Amygdala (tissue), 56 donors: ENCODE measurements around the gene RFX5.
"Not testable (repeated sequence)": the region's sequence is repeated elsewhere in the genome, so short reads cannot be mapped to it uniquely, and the experiment has no call there.

Experiments
- DNase-seq, 56 donors: peaks; one replicate each; lab custom pipeline; 2025; lab: John Stamatoyannopoulos, UW

RFX5 gene

DNA sequence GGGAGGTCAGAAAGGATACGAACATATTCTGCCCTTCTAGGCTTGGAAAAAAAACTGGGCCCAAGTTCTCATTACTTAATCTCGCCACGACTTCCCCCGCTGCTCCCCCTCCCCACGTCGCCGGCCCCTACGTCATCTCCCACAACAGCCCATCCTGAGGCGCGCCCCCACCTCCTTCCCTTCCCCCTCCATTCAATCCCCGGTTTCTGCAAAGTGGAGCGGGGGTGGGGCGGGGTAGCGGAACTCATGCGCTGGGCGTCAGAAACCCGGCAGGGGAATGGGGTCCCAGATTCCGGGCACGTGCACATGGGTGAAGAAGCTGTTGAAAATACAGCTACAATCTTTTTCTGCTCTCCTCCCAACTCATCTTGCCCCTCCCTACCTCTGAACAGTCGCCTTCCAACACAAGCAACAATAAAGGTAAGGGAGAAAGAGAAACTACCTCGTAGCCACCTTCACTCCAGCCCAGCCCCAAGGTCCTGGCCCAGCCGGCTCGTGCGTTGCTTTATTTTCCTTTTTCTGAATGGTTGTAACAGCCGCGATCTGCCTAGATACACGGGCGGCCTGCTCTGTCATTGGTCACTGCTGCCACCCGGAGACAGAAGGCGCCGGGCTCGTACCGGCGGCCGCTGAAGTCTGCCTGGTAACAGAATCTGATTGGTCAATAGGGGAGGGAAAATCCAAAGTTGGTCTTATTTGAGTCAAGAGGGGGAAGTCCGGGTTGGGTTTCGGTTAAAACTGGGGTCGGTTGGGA is at the start of gene RFX5:
Gene RFX5 (minus strand): TSS at position 484 of the 754 bp plus-strand sequence. CDS start 932 bp downstream, outside the sequence.
- DNase-seq, result peak in 54 of 56 donors; percentile 57 to 97 (median 90)

DNA sequence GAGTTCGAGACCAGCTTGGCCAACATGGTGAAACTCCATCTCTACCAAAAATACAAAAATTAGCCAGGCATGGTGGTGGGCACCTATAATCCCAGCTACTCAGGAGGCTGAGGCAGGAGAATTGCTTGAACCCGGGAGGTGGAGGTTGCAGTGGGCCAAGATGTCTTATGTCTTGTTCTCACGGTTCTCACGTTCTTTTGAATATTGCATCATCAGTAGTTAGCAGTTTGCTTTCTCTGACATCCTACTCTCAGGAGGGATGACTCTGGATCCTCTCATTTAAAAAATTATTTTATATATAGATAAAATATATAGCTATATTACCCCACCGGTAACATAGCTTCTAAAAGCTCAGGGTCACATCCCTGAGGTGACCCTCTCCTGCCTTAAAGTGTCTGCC is 49.2 kb upstream of the RFX5 start:
- not testable (repeated sequence) for DNase-seq

GRCh38 chr1:151393583-151393982 is 46.5 kb upstream of the RFX5 start:
- no peak for DNase-seq

GRCh38 chr1:151391079-151391563 is 44.1 kb upstream of the RFX5 start:
- no peak for DNase-seq

DNA sequence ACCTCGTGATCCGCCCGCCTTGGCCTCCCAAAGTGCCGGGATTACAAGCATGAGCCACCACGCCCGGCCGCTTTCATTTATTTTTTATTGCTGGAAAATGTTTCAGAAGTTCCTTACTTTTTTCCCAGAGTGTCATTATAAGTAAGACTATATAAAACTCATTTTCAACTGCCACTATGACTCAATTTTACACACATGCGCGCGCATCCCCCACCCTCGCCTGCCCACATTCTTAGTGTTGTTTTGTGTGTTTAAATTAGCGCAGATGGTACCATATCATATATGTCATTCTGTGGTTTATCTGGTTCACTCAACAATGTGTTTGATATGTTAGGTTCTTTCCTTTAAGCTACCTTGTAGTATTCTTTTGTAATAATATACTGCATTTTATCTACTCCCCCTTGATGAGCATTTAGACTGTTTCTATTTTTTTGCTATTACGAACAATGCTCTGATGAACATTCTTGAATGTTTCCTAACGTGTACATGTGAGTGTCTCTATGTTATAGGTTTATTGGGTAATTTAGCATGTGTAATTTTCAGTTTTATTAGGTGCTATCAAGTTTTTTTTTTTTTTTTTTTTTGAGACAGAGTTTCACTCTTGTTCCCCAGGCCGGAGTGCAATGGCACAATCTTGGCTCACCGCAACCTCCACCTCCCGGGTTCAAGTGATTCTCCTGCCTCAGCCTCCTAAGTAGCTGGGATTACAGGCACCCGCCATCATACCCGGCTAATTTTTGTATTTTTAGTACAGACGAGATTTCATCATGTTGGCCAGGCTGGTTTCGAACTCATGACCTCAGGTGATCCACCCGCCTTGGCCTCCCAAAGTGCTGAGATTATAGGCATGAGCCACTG is 43.4 kb upstream of the RFX5 start:
- not testable (repeated sequence) for DNase-seq

DNA sequence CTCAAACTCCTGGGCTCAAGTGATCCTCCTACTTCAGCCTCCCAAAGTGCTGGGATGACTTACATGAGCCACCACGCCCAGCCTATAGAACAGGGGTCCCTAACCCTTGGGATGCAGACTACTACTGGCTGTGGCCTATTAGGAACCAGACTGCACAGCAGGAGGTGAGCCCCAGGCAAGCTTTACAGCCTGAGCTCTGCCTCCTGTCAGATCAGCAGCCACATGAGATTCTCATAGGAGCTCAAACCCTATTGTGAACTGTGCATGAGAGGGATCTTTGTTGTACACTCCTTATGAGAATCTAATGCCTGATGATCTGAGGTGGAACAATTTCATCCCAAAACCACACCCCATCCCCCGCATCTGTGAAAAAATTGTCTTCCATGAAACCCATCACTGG is 39.0 kb upstream of the RFX5 start:
- DNase-seq, result no peak

GRCh38 chr1:151384584-151384983 is 37.5 kb upstream of the RFX5 start:
- no peak for DNase-seq

GRCh38 chr1:151377150-151377884 is 30.3 kb upstream of the RFX5 start:
- no peak for DNase-seq

DNA sequence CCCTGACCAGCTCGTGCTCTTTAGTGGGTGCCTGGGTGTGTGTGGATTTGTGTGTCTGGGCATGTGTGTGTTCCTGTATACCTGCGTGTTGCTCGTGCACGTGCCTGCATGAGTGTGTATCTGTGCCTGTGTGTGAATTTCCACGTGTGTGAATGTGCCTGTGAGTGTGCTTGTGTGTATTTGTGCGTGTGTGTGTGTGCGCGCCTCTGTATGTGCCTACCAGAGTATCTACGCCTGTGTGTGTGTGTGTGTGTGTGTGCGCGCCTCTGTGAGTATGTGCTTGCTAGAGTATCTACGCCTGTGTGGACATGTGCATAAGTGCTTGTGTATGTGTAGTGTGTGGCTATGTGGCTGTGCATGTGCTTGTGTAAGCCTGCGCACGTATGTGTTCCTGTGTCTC is 26.1 kb upstream of the RFX5 start:
- DNase-seq, result no peak

DNA sequence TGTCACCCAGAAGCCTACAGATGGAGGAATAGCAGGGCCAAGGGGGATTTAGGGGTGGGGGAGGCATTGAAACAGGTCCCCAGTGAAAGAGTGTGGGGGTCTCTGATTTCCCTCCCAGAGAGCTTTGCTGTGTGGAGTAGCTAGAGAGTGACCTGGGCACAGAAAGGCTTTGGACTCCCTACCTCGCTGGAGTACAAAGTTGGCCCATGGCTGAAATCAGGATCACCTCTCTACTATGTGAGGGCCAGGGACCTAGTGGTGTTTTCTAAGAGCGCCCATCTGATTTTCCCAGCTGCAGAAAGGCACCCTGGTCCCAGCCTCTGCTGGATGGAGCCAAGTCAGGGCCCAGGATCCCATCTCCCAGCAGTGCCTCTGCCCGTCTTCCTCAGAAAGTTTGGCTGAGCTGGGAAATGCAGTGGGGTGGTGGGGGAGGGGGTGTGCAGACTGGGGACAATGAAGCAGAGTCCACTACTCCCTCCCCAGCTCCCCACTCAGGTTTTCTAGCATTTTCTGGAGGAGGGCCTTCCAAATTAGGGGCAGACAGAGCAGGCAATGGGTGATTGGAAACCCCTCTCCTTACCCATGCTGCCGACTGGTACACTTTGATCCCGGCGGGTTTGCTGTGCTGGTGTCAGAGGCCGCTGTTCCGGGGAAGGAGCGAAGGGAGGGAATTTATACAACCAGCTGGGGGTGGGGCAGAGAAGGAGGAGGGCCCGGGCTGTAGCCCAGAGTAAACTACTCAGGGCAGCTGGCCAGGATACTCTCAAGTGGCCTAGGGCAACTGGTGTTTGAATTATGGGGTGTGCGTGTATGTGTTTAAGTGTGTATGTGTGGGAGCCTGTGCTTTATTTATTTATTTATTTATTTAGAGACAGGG is 25.2 kb upstream of the RFX5 start, which contains the start of gene SELENBP1:
Gene SELENBP1 (minus strand): TSS at position 648 of the 877 bp plus-strand sequence. CDS start 64 bp downstream, at position 584.
- DNase-seq, result peak in 47 of 56 donors; percentile 7 to 82 (median 49)

DNA sequence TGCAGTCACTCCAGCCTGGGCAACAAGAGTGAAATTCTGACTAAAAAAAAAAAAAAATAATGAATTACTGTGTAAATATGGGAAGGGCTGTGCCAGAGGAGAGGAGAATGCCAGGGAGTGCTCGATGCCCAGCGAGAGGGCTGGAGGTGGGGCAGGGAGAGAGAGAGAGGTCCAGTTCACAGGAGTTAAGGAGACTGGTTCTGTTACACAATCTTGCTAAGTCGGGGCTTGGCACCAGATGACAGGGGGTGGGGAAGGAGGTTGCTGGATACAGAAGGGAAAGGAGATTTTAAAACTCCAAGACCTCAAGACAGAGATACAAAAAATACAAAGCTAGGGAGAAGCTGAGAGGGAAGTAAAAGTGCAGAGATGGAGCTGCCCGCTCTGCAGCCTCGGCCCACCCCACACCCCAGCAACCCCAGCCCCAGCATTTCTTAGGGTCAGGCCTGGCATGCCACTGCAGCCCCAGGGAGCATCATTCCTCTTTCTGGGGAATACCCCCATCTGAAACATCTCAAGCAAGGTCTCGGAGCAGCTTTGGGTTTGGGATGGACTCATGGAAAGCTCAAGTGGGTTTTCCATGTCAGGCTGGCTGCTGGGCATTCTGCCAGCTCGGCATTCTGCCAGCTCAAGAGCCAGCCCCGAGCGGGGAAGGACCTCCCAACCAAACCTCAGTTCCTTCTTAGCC is 24.5 kb upstream of the RFX5 start:
- DNase-seq, result peak in 48 of 56 donors; percentile 7 to 72 (median 44)

DNA sequence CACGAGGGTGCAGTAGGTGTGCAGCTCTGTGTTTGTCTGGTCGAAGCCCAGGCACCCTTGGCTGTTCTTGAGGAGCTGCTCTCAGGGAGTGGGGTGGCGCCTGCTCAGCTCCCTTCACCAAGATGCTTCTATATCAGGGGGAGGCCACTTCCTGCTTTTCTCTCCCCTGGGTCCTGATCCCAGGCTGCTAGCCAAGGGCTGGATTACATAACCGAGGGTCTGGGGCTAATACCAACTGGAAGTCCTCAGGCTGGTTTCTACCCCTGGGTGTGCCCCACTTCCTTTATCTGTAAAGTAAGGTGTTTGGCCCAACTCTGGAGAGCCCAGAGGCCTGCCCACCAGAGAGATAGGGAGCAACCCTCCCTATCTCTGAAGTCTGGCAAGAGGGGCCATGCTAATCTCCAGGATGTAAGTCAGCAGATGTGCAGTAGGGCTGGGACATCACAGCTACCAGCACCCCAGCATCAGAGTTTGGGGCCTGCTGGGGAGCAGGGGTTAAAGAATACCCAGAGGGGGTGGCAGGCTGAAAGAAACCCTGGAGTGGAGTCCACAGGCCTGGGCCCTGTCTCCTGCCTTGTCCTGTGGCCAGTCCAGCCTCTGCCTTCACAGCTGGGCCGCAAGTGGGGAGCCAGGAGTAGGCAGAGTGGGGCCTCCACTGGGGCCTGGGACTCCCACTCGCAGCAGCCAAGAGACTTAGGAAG is 23.3 kb upstream of the RFX5 start:
- DNase-seq, result peak in 3 of 56 donors; percentile 3 to 14 (median 10)

- no peak for DNase-seq
Measured at GRCh38 chr1:151369621-151370048, 22.6 kb upstream of the RFX5 start.

GRCh38 chr1:151369302-151369610 is 22.2 kb upstream of the RFX5 start:
- no peak for DNase-seq

DNA sequence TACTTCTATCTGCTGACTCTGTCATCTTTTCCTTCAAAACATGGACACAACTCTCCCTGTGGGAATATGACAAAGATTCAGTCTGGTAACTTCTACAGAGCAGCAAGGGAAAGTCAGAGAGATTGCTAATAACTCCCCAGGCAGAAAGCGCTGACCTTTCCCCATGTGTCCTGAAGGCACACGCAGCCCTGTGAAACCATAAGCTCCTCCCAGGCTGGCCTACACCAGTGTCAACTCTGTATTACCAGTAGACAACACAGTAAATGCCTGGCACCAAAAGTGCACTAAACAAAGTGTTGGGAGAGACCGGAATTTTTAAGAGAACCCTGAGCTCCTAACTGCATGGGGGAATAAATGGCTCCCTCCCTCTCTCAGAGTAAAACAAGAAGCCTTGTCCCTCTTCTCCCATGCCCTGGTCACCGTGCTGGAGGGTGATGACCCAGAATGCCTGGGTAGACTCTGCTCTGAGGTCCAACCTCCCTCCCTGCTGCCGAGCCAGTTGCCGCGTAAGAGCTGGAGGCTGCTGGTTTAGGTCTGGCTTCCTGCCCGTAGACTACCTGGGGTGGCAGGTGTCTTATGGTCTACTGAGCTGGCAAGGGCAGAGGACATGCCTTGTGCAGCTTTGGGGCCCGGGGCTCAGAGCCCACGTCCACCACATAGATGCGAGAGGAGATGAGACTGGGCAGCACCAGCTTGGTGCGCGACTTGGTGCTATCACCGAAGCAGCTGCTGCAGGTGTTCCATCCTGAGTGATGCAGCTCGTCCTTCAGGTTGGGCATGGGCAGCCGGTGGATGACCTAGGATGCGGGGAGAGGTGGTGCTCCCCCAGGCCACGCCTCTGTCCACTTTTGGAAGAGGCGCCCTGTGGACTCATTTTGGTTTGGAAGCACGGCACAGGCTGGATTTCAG is 21.6 kb upstream of the RFX5 start:
- DNase-seq, result no peak

DNA sequence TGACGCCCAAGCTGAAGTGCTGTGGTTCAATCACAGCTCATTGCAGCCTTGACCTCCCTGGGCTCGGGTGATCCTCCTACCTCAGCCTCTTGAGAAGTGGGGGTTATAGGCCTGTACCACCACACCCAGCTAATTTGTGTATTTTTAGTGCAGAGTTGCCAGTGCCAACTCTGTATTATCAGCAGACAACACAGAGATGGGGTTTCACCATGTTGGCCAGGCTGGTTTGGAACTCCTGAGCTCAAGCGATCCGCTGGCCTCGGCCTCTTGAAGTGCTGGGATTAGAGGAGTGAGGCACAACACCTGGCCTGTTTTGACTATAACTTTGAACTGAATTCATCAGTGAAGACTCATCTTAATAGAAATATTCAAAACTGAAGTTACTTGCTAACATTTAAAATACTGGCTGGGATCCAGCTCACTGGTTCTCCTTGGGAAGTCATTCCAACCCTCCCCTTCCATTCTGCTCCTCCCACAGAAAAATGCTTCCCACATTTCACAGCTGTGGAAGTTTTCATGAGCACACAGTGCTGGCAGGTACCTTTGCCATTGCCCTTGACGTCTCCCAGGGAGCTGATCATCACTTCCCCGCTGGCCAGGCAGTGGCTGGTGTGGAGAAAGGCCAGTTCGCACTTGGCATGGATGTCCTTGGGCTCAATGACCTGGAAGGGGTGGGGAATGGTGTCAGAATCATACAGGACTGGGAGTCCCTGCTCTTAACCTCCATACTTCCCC is 20.8 kb upstream of the RFX5 start:
- DNase-seq, result peak in 3 of 56 donors; percentile 1 to 8 (median 1)

DNA sequence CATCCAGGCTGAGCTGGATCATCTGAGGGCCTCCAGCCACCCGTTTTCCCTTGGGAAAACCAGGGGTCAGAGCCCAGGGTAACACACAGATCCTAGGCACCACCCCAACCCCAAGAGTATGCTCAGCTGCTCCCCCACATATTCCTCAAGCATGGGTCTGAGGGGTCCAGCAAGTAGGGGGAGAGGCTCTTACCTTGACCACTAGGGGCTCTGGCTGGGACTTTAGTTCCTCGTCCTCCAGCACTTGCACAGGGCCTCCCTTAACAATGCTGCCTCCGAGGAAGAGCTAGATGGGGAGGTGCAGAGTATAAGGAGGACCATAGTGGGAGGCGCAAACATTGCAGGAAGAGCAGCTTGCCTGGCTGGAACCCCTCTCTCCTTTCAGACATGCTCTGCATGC is 17.9 kb upstream of the RFX5 start:
- DNase-seq, result no peak
